GM18868 (cell line): ENCODE data around the gene MYOZ3.

Experiments used
- ATAC-seq: cut with Tn5 transposase; IDR thresholded peaks from one replicate; pipeline ENCODE4 v1.9.1; 2021; ENCODE audit warnings: mild to moderate bottlenecking, moderate library complexity; ENCODE audit not compliant: unreplicated experiment

Gene MYOZ3

DNA sequence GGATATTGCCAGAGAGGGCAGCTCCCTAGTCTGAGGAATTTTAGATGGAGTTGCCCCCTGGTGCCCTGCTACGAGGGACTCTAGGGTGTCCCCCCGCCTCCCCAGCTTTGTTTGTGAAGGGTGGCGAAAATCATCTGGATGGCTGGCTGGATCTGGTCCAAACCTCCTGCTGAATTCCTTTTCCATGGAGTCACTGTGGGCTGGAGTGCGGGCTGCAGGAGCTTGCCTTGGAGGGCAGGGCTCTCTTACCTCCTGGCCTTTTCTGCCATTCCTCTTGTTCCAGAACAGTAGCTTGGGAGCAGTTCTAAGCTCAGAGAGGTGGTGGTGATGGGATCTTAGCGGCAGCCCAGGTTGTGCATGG is 18.5 kb upstream of the MYOZ3 start:
- no peak for ATAC-seq

DNA sequence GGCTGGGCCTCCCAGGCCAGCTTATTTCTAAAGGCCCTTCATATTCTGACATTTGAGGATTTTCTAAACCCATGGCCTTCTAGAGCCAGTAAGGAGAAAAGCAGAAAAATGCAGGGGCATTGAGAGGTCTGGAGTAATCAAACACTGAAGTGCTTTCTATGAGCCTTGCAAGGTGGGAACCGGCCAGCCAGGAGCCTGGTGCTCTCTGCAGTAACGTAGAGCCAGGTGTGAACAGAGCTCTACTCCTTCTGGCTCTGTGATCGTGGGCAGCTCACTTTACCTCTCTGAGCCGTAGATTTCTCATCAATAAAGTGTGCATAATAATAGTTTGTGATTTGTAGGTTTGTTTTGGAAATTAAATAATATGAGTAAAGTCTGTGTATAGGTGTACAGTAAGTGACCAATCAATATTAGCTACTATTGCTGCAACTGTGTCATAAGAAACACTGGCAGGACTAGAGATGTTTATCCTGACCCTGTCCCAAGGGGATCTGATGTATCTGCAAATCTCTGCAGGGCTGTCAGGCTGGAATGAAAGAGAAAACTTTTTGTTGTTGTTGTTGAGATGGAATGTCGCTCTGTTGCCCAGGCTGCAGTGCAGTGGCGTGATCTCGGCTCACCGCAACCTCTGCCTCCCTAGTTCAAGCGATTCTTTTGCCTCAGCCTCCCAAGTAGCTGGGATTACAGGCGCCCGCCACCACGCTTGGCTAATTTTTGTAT is 17.9 kb upstream of the MYOZ3 start:
- ATAC-seq = no peak

DNA sequence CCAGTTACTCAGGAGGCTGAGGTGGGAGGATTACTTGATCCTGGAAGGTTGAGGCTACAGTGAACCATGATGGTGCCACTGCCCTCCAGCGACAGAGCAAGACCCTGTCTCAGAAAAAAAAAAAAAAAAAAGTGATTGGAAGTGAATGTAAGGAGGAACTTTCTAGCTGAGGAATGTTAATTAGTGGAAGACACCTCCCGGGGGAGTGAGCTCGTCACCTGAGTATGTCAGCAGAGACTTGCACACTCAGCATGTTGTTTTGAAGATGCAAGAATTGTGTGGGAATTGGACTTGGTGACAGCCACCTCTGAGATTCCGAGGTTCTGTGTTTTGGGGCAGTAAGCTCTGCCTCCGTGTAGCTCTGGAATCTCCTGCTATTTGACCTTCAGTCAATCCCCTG is 17.0 kb upstream of the MYOZ3 start:
- ATAC-seq = no peak

DNA sequence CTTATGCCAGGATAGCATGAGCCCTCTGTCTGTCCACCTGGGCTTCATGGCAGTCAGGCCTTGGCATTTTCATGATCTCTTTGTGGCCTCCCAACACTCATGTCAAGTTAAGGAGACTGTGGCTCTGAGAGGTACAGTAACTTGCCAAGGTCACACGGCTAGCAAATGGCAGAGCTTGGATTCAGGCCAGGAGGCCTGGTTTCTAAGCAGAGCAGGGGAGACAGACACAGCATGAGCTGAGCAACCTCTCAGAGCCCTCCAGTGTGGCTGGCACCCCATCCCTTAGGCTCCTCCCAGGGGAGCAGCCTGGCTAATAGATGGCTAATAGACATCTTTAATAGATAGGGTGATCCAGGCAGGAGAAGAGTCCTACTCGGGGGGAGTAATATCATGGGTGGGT is 16.5 kb upstream of the MYOZ3 start:
- no peak for ATAC-seq

DNA sequence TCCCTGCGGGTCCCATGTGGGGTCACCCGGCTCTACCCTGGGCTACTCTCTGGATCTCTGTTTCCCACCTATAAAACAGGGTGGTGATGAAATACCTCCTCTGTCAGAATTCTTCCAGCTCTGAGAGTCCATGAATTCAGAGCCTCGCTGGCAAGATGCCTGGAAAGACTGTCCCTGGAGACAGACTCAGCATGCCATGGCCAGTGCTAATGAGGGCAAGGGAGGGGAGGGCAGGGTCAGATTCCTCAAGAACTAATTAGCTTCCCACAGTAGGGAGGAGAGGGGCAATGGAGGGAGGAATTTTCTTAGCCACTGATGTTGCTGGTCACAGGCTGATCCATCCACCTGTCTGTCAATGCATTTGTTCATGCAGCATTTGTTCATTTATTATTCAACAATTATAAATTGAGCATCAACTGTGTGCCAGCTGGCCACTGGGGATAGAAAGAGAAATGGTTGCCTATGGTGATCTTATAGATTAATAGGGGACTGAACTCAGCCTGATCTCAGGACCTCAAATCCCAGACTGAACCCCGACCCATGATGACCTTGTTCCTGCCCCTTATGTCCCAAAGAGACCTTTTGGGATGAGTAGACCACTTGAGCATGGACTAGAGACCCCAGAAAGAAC is 15.9 kb upstream of the MYOZ3 start:
- no peak for ATAC-seq

DNA sequence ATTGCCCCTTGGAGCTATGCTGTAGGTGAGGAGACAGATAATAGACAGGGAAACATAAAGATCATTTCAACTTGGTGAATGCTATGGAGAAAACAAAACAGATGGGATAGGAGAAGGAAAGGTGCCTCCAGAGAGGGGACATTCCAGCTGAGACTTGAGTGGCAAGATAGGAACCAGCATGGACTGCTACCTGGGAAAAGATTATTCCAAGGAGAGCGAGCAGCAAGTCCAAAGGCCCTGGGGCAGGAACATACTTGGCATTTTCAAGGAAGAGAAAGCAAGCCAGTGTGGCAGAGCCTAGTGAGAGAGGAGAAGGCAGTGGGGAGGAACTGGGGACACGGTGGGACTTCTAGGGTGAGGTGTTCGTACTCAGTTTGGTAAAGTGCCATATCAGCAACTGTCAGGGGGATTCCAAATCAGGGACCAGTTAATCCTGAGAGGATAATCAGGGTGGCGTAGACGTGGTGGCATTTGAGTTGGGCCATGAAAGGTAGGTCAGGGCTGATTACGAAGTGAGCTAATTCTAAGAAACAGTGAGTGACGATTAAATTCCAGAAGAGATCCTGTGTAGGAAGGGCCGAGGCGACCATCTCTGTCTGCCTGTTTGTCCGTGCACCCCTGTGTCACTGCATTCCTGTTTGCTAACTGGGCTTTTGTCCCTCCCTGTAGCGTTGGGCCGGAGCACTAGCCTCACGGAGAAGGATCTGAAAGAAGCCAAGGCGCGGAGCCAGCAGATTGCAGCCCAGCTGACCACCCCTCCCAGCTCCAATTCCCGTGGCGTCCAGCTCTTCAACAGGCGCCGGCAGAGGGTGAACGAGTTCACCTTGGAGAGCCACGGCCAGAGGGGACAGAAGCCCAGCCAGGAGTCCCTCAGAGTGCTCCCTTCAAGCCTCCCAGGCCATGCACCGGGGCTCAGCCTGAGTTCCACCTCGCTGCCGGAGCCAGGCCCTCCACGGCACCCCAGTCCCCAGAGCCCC is 13.5 kb upstream of the MYOZ3 start:
- no peak for ATAC-seq

DNA sequence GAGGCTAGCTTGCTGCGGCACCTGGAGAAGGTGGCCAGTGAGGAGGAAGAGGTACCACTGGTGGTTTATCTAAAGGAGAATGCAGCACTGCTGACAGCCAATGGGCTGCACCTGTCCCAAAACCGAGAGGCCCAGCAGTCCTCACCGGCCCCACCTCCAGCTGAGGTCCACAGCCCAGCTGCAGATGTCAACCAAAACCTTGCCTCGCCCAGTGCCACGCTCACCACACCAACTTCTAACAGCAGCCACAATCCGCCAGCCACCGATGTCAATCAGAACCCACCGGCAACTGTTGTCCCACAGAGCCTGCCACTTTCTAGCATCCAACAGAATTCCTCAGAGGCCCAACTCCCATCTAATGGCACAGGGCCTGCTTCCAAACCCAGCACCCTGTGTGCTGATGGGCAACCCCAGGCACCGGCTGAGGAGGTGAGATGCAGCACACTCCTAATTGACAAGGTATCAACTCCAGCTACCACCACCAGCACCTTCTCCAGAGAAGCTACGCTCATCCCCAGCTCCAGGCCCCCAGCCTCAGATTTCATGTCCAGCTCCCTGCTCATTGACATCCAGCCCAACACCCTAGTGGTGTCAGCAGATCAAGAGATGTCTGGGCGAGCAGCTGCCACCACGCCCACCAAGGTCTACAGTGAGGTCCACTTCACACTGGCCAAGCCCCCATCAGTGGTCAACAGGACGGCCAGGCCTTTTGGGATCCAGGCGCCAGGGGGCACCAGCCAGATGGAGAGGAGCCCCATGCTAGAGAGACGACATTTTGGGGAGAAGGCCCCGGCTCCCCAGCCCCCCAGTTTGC is 12.6 kb upstream of the MYOZ3 start:
- ATAC-seq = no peak

DNA sequence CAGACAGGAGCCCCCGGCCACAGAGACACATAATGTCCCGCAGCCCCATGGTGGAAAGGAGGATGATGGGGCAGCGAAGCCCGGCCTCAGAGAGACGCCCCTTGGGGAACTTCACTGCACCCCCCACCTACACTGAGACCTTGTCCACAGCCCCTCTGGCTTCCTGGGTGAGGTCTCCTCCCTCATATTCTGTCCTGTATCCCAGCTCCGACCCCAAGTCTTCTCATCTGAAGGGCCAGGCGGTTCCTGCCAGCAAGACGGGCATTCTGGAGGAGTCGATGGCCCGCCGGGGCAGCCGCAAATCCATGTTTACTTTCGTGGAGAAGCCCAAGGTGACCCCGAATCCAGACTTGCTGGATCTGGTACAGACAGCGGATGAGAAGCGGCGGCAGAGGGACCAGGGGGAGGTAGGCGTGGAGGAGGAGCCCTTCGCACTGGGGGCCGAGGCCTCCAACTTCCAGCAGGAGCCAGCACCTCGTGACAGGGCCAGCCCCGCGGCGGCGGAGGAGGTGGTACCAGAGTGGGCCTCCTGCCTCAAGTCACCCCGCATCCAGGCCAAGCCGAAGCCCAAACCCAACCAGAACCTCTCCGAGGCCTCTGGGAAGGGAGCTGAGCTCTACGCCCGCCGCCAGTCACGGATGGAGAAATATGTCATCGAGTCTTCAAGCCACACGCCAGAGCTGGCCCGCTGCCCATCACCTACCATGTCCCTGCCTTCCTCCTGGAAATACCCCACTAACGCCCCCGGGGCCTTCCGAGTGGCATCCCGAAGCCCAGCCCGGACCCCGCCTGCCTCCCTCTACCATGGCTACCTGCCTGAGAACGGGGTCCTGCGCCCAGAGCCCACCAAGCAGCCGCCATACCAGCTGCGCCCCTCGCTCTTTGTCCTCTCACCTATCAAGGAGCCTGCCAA is 11.7 kb upstream of the MYOZ3 start:
- no peak for ATAC-seq

DNA sequence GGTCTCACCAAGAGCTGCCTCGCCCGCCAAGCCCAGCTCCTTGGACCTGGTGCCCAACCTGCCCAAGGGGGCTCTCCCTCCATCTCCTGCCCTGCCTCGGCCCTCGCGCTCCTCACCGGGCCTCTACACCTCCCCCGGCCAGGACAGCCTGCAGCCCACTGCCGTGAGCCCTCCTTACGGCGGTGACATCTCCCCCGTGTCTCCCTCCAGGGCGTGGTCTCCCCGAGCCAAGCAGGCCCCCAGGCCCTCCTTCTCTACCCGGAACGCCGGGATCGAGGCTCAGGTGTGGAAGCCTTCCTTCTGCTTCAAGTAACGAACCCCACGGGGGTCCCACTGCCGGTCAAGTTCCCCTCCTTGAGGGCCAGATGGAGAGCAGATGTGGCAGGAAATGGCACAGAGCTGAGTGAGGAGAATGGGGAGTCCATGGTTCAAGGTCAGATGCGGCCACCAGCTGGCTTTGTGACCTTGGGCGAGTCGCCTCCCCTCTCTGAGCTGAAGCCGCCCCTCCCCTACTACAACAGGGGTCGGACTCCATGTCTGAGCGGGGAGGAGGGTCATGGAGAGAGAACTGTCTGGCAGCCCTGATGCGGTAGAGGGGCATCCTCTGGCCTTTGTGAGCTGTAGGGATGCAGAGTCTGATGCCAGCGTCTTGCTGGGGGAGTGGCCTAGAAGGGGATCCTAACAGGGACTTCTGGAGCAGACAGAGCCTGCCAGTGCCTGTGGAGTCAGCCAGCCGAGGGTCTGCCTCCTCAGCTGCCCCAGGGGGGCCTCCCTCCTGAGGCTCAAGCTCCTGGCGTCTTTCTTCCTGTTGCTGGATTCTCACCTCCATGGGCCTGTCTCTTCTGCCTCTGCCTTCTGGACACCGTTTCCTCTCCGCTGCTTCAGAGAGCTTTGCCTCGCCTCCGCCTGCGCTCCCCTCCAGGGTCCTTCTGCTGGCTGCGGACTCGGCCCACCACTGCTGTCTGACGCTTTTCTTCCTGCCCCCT is 10.7 kb upstream of the MYOZ3 start:
- ATAC-seq = no peak

DNA sequence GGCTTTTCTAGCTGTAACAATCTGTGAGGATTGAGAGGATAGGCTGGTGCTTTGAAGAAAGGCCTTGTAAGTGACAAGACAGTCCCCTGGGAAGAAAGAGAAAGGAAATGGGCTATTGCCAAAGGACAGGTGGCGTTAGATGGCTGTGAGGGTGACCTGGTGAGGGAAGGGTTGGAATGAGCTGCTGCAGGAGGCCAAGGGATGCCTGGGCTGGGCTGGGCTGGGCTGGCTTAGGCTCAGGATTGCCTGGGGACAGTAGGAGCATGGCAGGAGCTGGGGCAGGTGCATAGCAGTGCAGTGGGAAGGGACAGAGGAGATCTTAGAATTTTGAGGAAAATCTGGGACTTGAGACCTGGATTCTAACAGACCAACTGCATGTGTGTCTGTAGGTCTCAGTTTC is 9.7 kb upstream of the MYOZ3 start:
- ATAC-seq = no peak

DNA sequence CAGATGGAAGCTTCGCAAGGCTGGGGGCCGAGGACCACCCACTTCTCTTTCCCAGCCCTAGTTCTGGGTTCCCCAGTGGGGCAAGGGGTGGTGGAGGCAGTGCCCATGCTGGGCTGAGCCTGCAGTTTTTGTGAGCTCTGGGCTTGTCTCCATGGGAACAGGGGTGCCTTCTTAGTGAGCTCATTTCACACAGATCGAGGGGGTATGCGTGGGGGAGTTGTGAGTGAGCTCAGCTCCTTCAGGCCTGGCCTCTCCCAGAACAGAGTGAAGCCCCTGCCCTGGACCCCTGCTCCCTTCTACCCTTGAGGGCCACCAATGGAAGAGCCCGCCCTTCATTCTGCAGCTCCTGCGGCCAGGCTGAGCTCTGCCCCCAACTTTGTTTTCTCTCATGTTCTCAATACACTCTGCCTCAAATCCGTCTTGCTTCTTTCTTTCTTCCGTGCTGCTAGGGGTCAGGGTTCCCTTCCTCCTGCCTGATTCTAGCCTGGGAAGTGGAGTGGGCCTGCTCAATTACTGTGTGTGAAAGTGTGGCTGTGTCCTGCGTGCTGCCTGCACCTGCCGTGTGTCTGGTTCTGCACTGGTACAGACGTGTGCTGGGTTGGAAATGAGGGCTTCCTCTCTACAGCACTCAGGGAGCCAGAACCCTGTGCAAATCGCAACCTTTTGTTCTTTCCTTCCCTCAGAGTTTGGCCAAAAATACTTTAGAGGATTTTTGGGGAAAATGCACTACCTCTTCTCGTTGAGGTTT is 9.0 kb upstream of the MYOZ3 start:
- no peak for ATAC-seq

DNA sequence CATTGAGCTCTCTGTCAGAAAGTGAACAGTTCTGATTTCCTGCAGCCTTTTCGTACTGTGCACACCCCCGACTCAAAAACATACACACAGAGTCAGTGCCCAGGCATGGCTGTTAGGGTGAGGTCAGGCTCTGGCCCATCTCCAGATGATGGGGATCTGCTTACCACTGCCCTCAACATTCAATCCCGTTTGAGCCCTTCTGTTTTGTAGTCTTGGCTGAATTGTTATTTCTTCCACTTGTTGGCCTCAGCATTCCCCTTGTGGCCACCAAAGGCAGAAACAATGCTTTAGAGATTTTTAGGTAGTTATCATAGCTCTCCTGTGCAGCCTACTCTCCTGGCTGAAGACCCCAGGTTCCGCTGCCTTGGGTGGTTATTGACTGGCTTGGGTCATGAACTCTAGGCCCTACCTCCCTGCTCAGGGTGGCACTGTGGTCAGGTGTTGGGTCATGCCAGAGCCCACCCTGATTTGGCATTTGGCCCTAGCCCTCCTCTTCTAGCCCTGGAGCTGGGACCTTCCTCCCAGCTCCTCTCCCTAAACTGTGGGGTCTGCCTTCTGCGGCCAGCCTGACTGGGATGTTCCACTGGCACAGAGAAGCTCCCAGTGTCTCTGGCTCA is 7.8 kb upstream of the MYOZ3 start:
- no peak for ATAC-seq

DNA sequence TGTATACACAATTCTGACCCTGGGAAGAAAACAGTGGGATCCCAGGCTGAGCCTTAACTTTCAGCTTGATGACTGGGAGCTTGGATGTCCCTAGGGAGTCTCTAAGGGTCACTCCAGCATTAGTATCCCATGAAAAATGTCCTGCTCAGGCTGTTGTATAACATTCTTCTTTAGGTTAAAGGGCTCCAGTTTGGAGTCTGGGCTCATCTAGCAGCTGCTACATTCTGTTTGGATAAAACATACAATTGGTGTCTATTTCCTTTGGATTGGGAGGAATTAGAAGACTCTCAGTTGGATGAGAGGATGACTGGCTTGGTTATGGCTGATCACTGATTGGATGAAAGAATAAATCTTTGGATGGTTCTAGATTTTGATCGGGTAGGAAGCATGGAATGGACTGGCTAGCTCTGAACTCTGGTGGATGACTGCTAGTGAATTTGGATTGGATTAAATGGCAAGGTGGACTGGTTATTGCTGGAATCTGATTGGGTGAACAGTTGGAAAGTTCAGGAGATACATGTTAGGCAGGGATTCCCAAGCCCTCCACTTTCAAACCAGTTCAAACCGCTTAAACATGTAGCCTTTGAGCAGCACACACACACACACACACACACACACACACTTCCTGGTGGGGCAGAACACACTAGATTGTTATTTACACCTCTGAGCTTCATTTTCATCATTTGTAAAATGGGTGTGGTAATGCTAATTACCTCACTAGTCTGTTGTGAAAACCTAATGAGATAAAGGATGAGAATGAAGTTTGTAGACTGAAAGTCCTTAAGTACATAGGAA is 7.1 kb upstream of the MYOZ3 start:
- ATAC-seq = no peak

DNA sequence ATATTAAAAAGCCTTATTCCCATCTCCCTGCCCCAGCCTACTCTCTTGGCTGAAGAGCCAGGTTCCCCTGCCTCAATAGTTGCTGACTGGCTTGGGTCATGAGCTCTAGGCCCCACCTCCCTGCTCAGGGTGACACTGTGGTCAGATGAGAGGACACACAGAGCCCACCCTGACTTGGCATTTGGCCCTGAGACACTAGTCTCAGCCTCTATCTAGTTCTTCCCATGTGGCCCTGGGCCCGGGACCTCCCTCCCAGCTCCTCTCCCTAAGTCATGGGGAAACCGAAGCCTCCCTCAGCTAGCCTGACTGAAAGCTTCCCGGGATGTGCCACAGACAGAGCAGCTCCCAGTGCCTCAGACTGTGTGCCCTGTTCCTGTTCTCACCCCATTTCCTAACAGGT is 5.8 kb upstream of the MYOZ3 start:
- ATAC-seq = no peak

DNA sequence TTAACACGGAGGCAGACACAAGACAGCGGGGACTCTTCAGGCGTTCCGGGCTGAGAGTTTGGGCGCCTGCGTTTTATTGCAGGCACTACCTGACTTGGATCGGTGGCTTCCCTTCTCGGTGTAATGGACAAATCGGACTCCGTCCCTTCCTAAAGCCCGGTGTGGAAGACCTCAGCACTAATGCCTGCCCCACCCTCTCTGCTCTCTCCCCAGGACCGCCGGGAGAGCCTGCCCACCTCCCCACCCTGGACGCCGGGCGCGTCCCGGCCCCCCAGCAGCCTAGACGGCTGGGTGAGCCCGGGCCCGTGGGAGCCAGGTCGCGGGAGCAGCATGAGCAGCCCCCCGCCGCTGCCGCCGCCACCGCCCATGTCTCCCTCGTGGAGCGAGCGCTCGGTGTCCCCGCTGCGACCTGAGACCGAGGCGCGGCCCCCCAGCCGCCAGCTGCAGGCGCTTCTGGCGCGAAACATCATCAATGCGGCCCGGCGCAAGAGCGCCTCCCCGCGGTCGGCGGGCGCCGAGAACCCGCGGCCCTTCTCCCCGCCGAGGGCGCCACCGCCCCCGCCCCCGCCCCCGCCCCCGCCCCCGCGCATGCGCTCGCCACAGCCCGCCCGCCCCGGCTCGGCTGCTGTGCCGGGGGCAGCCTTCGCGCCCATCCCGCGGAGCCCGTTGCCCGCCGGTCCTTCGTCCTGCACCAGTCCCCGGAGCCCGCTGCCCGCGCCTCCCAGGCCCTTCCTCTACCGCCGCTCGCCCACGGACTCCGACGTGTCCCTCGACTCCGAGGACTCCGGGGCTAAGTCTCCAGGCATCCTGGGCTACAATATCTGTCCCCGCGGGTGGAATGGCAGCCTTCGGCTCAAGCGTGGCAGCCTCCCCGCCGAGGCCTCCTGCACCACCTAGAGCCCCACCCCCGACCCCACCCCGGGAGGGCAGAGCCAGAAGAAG is 4.6 kb upstream of the MYOZ3 start:
- peak; percentile 68 for ATAC-seq

DNA sequence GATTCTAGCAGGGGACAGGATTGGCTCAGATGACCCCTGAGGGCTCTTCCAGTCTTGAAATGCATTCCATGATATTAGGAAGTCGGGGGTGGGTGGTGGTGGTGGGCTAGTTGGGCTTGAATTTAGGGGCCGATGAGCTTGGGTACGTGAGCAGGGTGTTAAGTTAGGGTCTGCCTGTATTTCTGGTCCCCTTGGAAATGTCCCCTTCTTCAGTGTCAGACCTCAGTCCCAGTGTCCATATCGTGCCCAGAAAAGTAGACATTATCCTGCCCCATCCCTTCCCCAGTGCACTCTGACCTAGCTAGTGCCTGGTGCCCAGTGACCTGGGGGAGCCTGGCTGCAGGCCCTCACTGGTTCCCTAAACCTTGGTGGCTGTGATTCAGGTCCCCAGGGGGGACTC is 2.9 kb upstream of the MYOZ3 start:
- ATAC-seq = no peak
